Epithelial cell of prostate (primary cell): Measurements from ENCODE around the gene RANBP17.
A peak's percentile ranks its signal among the peaks of the same experiment; 100 is the strongest.

Experiments
- DNase-seq: peaks from one replicate; pipeline ENCODE4 v3.0.0-alpha.2; 2011; ENCODE audit warnings: low read depth, low spot score
- H3K27ac ChIP-seq: fragments of 450-650 bp; 2 replicates; pipeline ENCODE4 v1.5.1; 2017; ENCODE audit warnings: mild to moderate bottlenecking

The RANBP17 gene

GRCh38 chr5:171055875-171056454 lies 194.1 kb downstream of the RANBP17 start:
- H3K27ac ChIP-seq = no peak overlapping the region
- no peak for DNase-seq

- no peak for DNase-seq
Measured at GRCh38 chr5:171067540-171068130, 205.8 kb downstream of the RANBP17 start.

GRCh38 chr5:171074747-171075146 lies 212.9 kb downstream of the RANBP17 start:
- no peak for DNase-seq
- no peak overlapping the region for H3K27ac ChIP-seq

More at GRCh38 chr5:171067540-171068130, 205.8 kb downstream of the RANBP17 start:
- H3K27ac ChIP-seq = no peak overlapping the region

- H3K27ac ChIP-seq = no peak overlapping the region
- no peak for DNase-seq
Measured at GRCh38 chr5:171080186-171080938, 218.5 kb downstream of the RANBP17 start.

- H3K27ac ChIP-seq = no peak overlapping the region
- no peak for DNase-seq
Measured at GRCh38 chr5:171081319-171081718, 219.5 kb downstream of the RANBP17 start.

GRCh38 chr5:171092194-171092593 lies 230.4 kb downstream of the RANBP17 start:
- no peak overlapping the region for H3K27ac ChIP-seq
- DNase-seq = peak; percentile 5

GRCh38 chr5:171093598-171093997 lies 231.8 kb downstream of the RANBP17 start:
- no peak for DNase-seq
- H3K27ac ChIP-seq = no peak overlapping the region

- no peak for DNase-seq
- H3K27ac ChIP-seq = no peak overlapping the region
Measured at GRCh38 chr5:171094356-171094755, 232.5 kb downstream of the RANBP17 start.

GRCh38 chr5:171102877-171103610 lies 241.2 kb downstream of the RANBP17 start:
- no peak overlapping the region for H3K27ac ChIP-seq
- no peak for DNase-seq

GRCh38 chr5:171107669-171108068 lies 245.9 kb downstream of the RANBP17 start:
- no peak for DNase-seq
- H3K27ac ChIP-seq = no peak overlapping the region

- H3K27ac ChIP-seq = no peak overlapping the region
- DNase-seq = no peak
Measured at GRCh38 chr5:171115519-171115918, 253.7 kb downstream of the RANBP17 start.

- DNase-seq = no peak
Measured at GRCh38 chr5:171116719-171117118, 254.9 kb downstream of the RANBP17 start.

GRCh38 chr5:171120986-171121622 lies 259.3 kb downstream of the RANBP17 start:
- no peak for DNase-seq

More at GRCh38 chr5:171116719-171117118, 254.9 kb downstream of the RANBP17 start:
- H3K27ac ChIP-seq = no peak overlapping the region

GRCh38 chr5:171121638-171122037 lies 259.8 kb downstream of the RANBP17 start:
- no peak for DNase-seq
- H3K27ac ChIP-seq = no peak overlapping the region

More at GRCh38 chr5:171120986-171121622, 259.3 kb downstream of the RANBP17 start:
- H3K27ac ChIP-seq = no peak overlapping the region

- H3K27ac ChIP-seq = no peak overlapping the region
- no peak for DNase-seq
Measured at GRCh38 chr5:171122372-171122771, 260.6 kb downstream of the RANBP17 start.

- no peak for DNase-seq
- no peak overlapping the region for H3K27ac ChIP-seq
Measured at GRCh38 chr5:171123417-171123816, 261.6 kb downstream of the RANBP17 start.

GRCh38 chr5:171127314-171127713 lies 265.5 kb downstream of the RANBP17 start:
- no peak for DNase-seq
- no peak overlapping the region for H3K27ac ChIP-seq

GRCh38 chr5:171128136-171128535 lies 266.3 kb downstream of the RANBP17 start:
- DNase-seq = no peak
- H3K27ac ChIP-seq = no peak overlapping the region

- no peak for DNase-seq
- no peak overlapping the region for H3K27ac ChIP-seq
Measured at GRCh38 chr5:171129308-171129707, 267.5 kb downstream of the RANBP17 start.

- DNase-seq = no peak
- H3K27ac ChIP-seq = no peak overlapping the region
Measured at GRCh38 chr5:171131497-171131896, 269.7 kb downstream of the RANBP17 start.
